Neural cell (in vitro differentiated cells): ENCODE data around the gene CLDN18. TPM values are rescaled to one million over a fixed set of nuclear protein-coding genes. Genes with fewer than 3 reads are reported as not detected.

Experiments used
- H2AFZ ChIP-seq: fragments of 200-600, 300-800 bp; sonication (generic), shearing (Covaris generic); 2 replicates; pipeline ENCODE4 v1.6.0; 2014; ENCODE audit warnings: low read depth, mild to moderate bottlenecking, antibody characterized with exemption, low read length, moderate library complexity
- H3F3A ChIP-seq: fragments of 200-600 bp; shearing (Covaris generic); 2 replicates; pipeline ENCODE4 v1.6.1; 2016; ENCODE audit warnings: mild to moderate bottlenecking, moderate library complexity, mixed read lengths, antibody characterized with exemption, low read length; ENCODE audit not compliant: insufficient read depth, poor library complexity, severe bottlenecking
- H3K27ac ChIP-seq: fragments of 200-600, 300-800 bp; sonication (generic), shearing (Covaris generic); 2 replicates; pipeline ENCODE4 v1.5.1; 2014; ENCODE audit warnings: mild to moderate bottlenecking, low read length, moderate library complexity
- H3K27me3 ChIP-seq: fragments of 300-800, 200-600 bp; sonication (generic), shearing (Covaris generic); 2 replicates; pipeline ENCODE4 v1.6.0; 2014; ENCODE audit warnings: mild to moderate bottlenecking, low read depth, low read length, moderate library complexity; ENCODE audit not compliant: insufficient read depth
- H3K36me3 ChIP-seq: fragments of 300-800, 200-600 bp; sonication (generic), shearing (Covaris generic); 2 replicates; pipeline ENCODE4 v1.5.1; 2014; ENCODE audit warnings: mild to moderate bottlenecking, antibody characterized with exemption, low read length, moderate library complexity; ENCODE audit not compliant: insufficient read depth
- H3K4me2 ChIP-seq: fragments of 300-800, 200-600 bp; sonication (generic), shearing (Covaris generic); 2 replicates; pipeline ENCODE4 v1.6.0; 2014; ENCODE audit warnings: mild to moderate bottlenecking, low read length
- H3K4me3 ChIP-seq: fragments of 300-800, 200-600 bp; sonication (generic), shearing (Covaris generic); 2 replicates; pipeline ENCODE4 v1.5.1; 2014; ENCODE audit warnings: mild to moderate bottlenecking, low read length, moderate library complexity
- H3K79me2 ChIP-seq: fragments of 200-600 bp; shearing (Covaris generic); replicated peaks from 2 replicates; pipeline ENCODE4 v1.6.0; 2014; ENCODE audit warnings: mild to moderate bottlenecking, low read length, moderate library complexity; ENCODE audit not compliant: insufficient read depth
- H3K9ac ChIP-seq: fragments of 300-800, 200-600 bp; sonication (generic), shearing (Covaris generic); 2 replicates; pipeline ENCODE4 v1.6.1; 2016; ENCODE audit warnings: mild to moderate bottlenecking, low read length, mixed read lengths
- H3K9me2 ChIP-seq: fragments of 200-600 bp; shearing (Covaris generic); 2 replicates; pipeline ENCODE4 v1.6.1; 2016; ENCODE audit warnings: mild to moderate bottlenecking, low read length, mixed read lengths; ENCODE audit not compliant: insufficient read depth
- H3K9me3 ChIP-seq: fragments of 200-600, 300-800 bp; sonication (generic), shearing (Covaris generic); 2 replicates; pipeline ENCODE4 v1.6.1; 2016; ENCODE audit warnings: mild to moderate bottlenecking, mixed run types, low read length, moderate library complexity, mixed read lengths
- H4K20me1 ChIP-seq: fragments of 200-600 bp; shearing (Covaris generic); 2 replicates; pipeline ENCODE4 v1.6.1; 2016; ENCODE audit warnings: mild to moderate bottlenecking, mixed run types; ENCODE audit not compliant: insufficient read depth
- CTCF ChIP-seq: fragments of 450-650 bp; IDR thresholded peaks from 2 replicates; pipeline ENCODE4 v1.5.1; 2014; ENCODE audit warnings: antibody characterized with exemption, mild to moderate bottlenecking, moderate library complexity; ENCODE audit not compliant: poor library complexity, severe bottlenecking
- EP300 ChIP-seq: fragments of 450-650 bp; conservative IDR thresholded peaks from 2 replicates; pipeline ENCODE4 v1.6.1; 2014; ENCODE audit warnings: antibody characterized with exemption, mild to moderate bottlenecking, moderate library complexity; ENCODE audit not compliant: poor library complexity, severe bottlenecking
- EZH2 ChIP-seq: fragments of 200-600, 300-800 bp; shearing (Covaris generic), sonication (generic); IDR thresholded peaks from 2 replicates; pipeline ENCODE4 v1.6.1; 2014; ENCODE audit warnings: antibody characterized with exemption, low read length, borderline replicate concordance, mild to moderate bottlenecking; ENCODE audit not compliant: insufficient read depth, poor library complexity, severe bottlenecking
- MXI1 ChIP-seq: fragments of 450-650 bp; conservative IDR thresholded peaks from 2 replicates; pipeline ENCODE4 v1.6.1; 2014; ENCODE audit warnings: antibody characterized with exemption, mild to moderate bottlenecking; ENCODE audit not compliant: poor library complexity, severe bottlenecking
- POLR2AphosphoS5 ChIP-seq: IDR thresholded peaks from 2 replicates; pipeline ENCODE4 v1.6.1; 2012
- RAD21 ChIP-seq: fragments of 450-650 bp; conservative IDR thresholded peaks from 2 replicates; pipeline ENCODE4 v1.6.1; 2014; ENCODE audit warnings: antibody characterized with exemption, mild to moderate bottlenecking, moderate library complexity
- REST ChIP-seq: IDR thresholded peaks from 2 replicates; pipeline ENCODE4 v1.6.1; 2012; ENCODE audit warnings: borderline replicate concordance
- SMC3 ChIP-seq: fragments of 450-650 bp; conservative IDR thresholded peaks from 2 replicates; pipeline ENCODE4 v1.6.1; 2014; ENCODE audit warnings: antibody characterized with exemption, mild to moderate bottlenecking, moderate library complexity; ENCODE audit not compliant: poor library complexity
- TAF1 ChIP-seq: IDR thresholded peaks from 2 replicates; pipeline ENCODE4 v1.6.1; 2012; ENCODE audit warnings: low read depth
- polyA plus RNA-seq: library from polyadenylated mRNA; depleted of rRNA; stranded (reverse); fragments of >200 nt; gene quantifications from 2 replicates; pipeline ENCODE4 v1.2.3, GENCODE V29; 2014

The CLDN18 gene
- polyA plus RNA-seq, 1 donor from 2014 or later = not detected

- Histone ChIP-seq H3K9ac (no peak overlapping the region), H2AFZ (no peak overlapping the region), H3K27me3 (no peaks in the 10 kb centered on the region), H3K9me2 (no peaks in the 10 kb centered on the region), H3K9me3 (no peaks in the 10 kb centered on the region), H3K4me2 (no peak overlapping the region), H3F3A (no peaks in the 10 kb centered on the region), H3K27ac (no peak overlapping the region), H3K36me3 (no peaks in the 10 kb centered on the region), H3K4me3 (no peak overlapping the region), H3K79me2 (no peaks in the 10 kb centered on the region), H4K20me1 (no peaks in the 10 kb centered on the region)
- no peak for TF ChIP-seq MXI1
- TF ChIP-seq REST = no peak
- TF ChIP-seq EZH2 = no peak
- no peak for TF ChIP-seq CTCF
- no peak for TF ChIP-seq EP300
- TF ChIP-seq RAD21 = no peak
- no peak for TF ChIP-seq TAF1
- no peak for TF ChIP-seq POLR2AphosphoS5
- no peak for TF ChIP-seq SMC3
Measured at GRCh38 chr3:138038725-138039462, 28.9 kb downstream of the CLDN18 start.

- Histone ChIP-seq H3F3A (no peaks in the 10 kb centered on the region), H2AFZ (no peak overlapping the region), H3K4me2 (no peak overlapping the region), H3K9me3 (no peaks in the 10 kb centered on the region), H4K20me1 (no peaks in the 10 kb centered on the region), H3K36me3 (no peaks in the 10 kb centered on the region), H3K27me3 (no peaks in the 10 kb centered on the region), H3K27ac (no peak overlapping the region), H3K9me2 (no peaks in the 10 kb centered on the region), H3K9ac (no peak overlapping the region), H3K4me3 (no peak overlapping the region), H3K79me2 (no peaks in the 10 kb centered on the region)
- TF ChIP-seq EZH2 (no peak), TAF1 (no peak), SMC3 (no peak), POLR2AphosphoS5 (no peak), REST (no peak), MXI1 (no peak), EP300 (no peak), RAD21 (no peak), CTCF (no peak)
Measured at GRCh38 chr3:138042043-138042442, 32.1 kb downstream of the CLDN18 start.
